ENCODE data around the gene FXR2. TPM values are rescaled to one million over a fixed set of nuclear protein-coding genes. Genes with fewer than 3 reads are reported as not detected.

FXR2 gene
- total RNA-seq, 1 donor from 2014 or later: 53.7 TPM

- Mint-ChIP-seq H3K36me3 (ENCODE audit: low read depth) (peaks cover 2% of the 10 kb centered on the region), H3K27me3 (ENCODE audit: low read depth) (no peaks in the 10 kb centered on the region), H3K4me3 (ENCODE audit: unreplicated experiment) (no peak overlapping the region), H3K9me3 (ENCODE audit: low read depth) (no peaks in the 10 kb centered on the region), H3K27ac (ENCODE audit: unreplicated experiment) (no peak overlapping the region), H3K4me1 (ENCODE audit: low read depth) (peaks cover 24% of the 10 kb centered on the region)
- no peak for DNase-seq (ENCODE audit: low spot score)
- TF ChIP-seq CTCF (IDR thresholded peaks at IDR 0.05): no peak
Measured at GRCh38 chr17:7556627-7557026, 58.1 kb downstream of the FXR2 start.

GRCh38 chr17:7555320-7555948 is 59.3 kb downstream of the FXR2 start:
- Mint-ChIP-seq H3K4me3 (ENCODE audit: unreplicated experiment) (no peak overlapping the region), H3K4me1 (ENCODE audit: low read depth) (peaks cover 19% of the 10 kb centered on the region), H3K9me3 (ENCODE audit: low read depth) (no peaks in the 10 kb centered on the region), H3K27me3 (ENCODE audit: low read depth) (no peaks in the 10 kb centered on the region), H3K36me3 (ENCODE audit: low read depth) (peaks cover 6% of the 10 kb centered on the region), H3K27ac (ENCODE audit: unreplicated experiment) (no peak overlapping the region)
- no peak for DNase-seq (ENCODE audit: low spot score)
- peak; percentile 42 for TF ChIP-seq CTCF (IDR thresholded peaks at IDR 0.05)

GRCh38 chr17:7553356-7553755 is 61.3 kb downstream of the FXR2 start:
- Mint-ChIP-seq H3K9me3 (ENCODE audit: low read depth) (no peaks in the 10 kb centered on the region), H3K4me3 (ENCODE audit: unreplicated experiment) (no peak overlapping the region), H3K27ac (ENCODE audit: unreplicated experiment) (no peak overlapping the region), H3K27me3 (ENCODE audit: low read depth) (no peaks in the 10 kb centered on the region), H3K4me1 (ENCODE audit: low read depth) (peaks cover 17% of the 10 kb centered on the region), H3K36me3 (ENCODE audit: low read depth) (peaks cover 6% of the 10 kb centered on the region)
- no peak for TF ChIP-seq CTCF (IDR thresholded peaks at IDR 0.05)
- DNase-seq (ENCODE audit: low spot score): no peak

GRCh38 chr17:7552621-7553051 is 62.1 kb downstream of the FXR2 start:
- TF ChIP-seq CTCF (IDR thresholded peaks at IDR 0.05): no peak
- no peak overlapping the region for H3K4me3 Mint-ChIP-seq (ENCODE audit: unreplicated experiment)
- H3K4me1 Mint-ChIP-seq (ENCODE audit: low read depth): peaks cover 13% of the 10 kb centered on the region
- no peak for DNase-seq (ENCODE audit: low spot score)
- no peaks in the 10 kb centered on the region for H3K9me3 Mint-ChIP-seq (ENCODE audit: low read depth)
- peaks cover 6% of the 10 kb centered on the region for H3K36me3 Mint-ChIP-seq (ENCODE audit: low read depth)
- no peaks in the 10 kb centered on the region for H3K27me3 Mint-ChIP-seq (ENCODE audit: low read depth)
- no peak overlapping the region for H3K27ac Mint-ChIP-seq (ENCODE audit: unreplicated experiment)

GRCh38 chr17:7551396-7551795 is 63.3 kb downstream of the FXR2 start:
- no peak for TF ChIP-seq CTCF (IDR thresholded peaks at IDR 0.05)
- H3K9me3 Mint-ChIP-seq (ENCODE audit: low read depth): no peaks in the 10 kb centered on the region
- H3K36me3 Mint-ChIP-seq (ENCODE audit: low read depth): peaks cover 6% of the 10 kb centered on the region
- peaks cover 13% of the 10 kb centered on the region for H3K4me1 Mint-ChIP-seq (ENCODE audit: low read depth)
- no peaks in the 10 kb centered on the region for H3K27me3 Mint-ChIP-seq (ENCODE audit: low read depth)
- H3K27ac Mint-ChIP-seq (ENCODE audit: unreplicated experiment): no peak overlapping the region
- no peak overlapping the region for H3K4me3 Mint-ChIP-seq (ENCODE audit: unreplicated experiment)
- DNase-seq (ENCODE audit: low spot score): no peak
